GM21381 (cell line): ENCODE data around the gene KAT2A.
A peak's percentile ranks its signal among the peaks of the same experiment; 100 is the strongest.
"Not testable (repeated sequence)": the region's sequence is repeated elsewhere in the genome, so short reads cannot be mapped to it uniquely, and the experiment has no call there.

Experiments
- ATAC-seq: cut with Tn5 transposase; IDR thresholded peaks from one replicate; pipeline ENCODE4 v1.9.1; 2021; ENCODE audit warnings: mild to moderate bottlenecking, moderate library complexity; ENCODE audit not compliant: unreplicated experiment

Gene KAT2A

GRCh38 chr17:42120770-42121769 is at the start of gene KAT2A:
TSS of gene KAT2A (minus strand) at chr17:42121367. CDS start at chr17:42121304, 63 bp downstream.
- ATAC-seq = peak; percentile 81

- ATAC-seq = no peak
Observed at GRCh38 chr17:42169351-42169750, 48.2 kb upstream of the KAT2A start.

DNA sequence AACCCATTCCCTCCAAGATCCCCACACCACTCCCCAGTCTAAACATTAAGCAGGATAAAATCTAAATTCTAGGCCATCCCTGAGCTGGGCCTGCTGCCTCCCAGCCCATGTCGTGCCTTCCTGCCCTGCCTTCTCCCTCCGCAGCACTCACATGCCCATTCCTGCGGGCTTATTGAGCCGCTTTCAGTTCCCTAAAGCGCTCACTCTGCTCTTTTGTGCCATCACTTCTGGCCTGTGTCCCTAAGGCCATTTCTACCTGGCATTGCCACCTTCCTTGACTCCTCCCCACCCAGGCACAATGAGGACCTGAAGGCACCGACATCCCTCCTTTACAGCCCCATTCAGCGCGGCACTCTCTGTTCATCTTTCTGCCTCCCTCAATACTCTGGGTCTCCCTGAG is 46.6 kb upstream of the KAT2A start:
- ATAC-seq = no peak

GRCh38 chr17:42166196-42166763 is 45.1 kb upstream of the KAT2A start:
- ATAC-seq = no peak

DNA sequence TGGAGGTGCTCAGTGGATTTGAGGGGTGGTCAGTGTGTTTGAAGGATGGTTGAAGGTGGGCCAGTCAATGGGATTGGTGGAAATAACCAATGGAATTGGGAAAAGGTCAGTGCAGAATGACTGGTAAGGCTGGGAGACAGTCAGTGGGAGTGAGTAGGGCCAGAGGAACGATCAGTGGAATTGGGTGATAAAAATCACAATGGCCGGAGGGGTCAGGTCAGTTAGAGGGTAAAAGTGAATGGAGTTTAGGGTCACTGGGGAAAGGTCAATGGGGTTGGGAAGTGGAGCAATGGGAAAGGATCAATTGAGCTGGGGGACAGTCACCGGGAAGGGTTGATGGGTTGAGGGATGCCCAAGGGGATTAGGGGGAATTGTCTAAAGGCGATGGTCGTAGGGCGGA is 44.6 kb upstream of the KAT2A start:
- no peak for ATAC-seq

DNA sequence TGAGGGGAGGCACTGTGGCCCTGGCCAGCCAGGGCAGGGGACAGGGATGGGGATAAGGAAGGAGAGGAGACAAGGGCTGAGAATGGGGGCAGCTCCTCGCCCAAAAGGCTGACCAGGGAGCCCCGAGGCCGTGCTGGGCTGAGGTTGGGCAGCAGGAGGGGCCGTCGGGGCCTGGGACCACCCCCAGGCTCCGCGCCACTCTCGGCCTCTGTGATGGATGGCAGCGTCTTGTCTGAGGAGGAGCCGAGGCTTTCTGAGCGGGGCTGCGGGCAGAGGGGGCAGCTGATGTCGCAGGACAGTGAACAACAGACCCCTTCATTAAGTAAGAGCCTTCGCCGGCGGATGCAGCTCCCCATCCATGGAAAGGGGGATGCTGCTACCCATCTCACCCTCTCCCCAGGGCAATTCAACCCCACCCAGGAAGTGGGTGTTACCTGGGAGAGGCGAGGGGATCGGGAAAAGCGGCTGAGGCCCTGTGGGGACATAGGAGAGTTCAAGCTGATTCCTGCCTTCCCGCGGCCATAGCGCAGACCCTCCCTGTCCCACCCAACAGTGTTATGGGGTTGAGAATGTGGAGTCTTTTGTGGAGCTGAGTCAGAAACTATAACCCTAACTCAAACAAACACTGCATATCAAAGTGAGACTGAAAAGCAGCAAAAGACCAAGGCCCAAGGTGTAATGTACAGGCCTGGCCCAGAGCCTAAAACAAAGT is 42.7 kb upstream of the KAT2A start:
- no peak for ATAC-seq

- ATAC-seq = no peak
Observed at GRCh38 chr17:42163113-42163512, 41.9 kb upstream of the KAT2A start.

DNA sequence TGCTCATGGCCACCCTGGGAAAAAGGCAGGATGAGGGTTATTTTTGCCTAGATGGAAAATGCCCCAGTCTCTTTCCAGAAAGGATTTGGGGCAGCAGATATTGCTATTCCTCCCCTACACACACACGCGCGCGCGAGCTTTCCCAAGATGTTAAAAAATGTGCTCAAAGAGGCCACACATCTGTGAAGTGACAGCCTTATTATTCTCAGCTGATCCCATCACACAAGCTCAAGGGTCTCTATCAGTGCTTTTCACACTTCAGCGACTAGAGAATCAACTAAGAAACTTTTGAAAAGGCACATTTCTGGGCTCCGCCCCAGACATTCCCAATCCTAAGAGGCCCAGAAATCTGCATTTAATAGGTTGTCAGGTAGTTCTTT is 39.4 kb upstream of the KAT2A start:
- no peak for ATAC-seq

DNA sequence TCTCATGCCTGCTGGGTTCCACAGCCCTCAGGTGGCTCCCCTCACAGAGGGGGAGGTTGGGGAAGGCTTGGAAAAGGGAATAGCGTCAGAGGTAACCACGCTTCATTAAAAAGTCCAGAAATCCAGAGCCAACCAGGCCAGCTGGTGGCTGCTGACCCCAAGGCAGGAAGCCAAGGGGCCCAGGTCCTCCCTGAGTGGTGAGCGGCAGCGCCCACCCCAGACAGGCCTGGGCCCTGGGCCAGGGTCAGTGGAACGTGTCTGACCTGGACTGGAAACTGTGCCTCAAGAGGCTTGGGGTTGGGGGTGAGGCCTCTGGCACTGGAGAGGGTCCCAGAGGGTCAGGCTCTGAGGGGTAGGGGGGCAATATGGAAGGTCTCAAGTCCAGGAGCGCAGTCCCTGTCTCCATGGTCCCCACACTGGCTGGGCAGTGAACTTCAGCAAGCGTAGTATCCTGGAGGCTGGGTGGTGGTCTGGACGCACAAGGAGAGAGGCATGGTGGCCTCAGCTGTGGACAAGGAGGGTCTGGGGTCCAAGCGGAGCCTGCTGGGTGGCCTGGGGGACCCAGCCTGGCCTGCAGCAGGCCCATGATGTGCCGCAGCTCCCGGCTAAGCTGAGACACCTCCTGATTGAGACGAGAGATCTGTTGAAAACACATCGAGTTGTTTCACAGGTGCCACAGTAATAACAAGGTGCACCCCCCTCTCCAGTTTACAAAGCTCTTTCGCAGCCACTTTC is 38.8 kb upstream of the KAT2A start:
- ATAC-seq = no peak

DNA sequence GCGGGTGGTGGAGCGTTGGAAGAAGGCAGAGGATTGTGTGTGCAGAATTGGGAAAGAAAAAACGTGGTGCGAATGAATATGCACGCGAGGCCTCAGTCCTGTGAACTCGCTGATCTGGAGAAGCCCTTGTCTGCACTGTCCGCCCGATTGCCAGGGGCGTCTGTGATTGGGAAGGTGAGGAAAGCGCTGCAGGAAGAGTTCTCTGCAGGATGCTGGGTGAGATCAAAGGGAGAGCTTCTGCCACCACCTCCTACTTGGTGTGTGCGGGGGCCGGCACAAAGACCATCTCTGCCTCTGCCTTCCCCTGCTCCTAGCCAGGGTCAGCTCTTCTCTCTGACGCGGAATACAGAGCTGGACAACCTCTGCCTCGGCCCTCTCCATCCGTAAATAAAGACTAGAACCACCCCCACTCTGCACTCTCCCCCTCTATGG is 34.5 kb upstream of the KAT2A start:
- ATAC-seq = no peak

GRCh38 chr17:42153919-42154742 is 33.0 kb upstream of the KAT2A start:
- ATAC-seq = peak; percentile 5

DNA sequence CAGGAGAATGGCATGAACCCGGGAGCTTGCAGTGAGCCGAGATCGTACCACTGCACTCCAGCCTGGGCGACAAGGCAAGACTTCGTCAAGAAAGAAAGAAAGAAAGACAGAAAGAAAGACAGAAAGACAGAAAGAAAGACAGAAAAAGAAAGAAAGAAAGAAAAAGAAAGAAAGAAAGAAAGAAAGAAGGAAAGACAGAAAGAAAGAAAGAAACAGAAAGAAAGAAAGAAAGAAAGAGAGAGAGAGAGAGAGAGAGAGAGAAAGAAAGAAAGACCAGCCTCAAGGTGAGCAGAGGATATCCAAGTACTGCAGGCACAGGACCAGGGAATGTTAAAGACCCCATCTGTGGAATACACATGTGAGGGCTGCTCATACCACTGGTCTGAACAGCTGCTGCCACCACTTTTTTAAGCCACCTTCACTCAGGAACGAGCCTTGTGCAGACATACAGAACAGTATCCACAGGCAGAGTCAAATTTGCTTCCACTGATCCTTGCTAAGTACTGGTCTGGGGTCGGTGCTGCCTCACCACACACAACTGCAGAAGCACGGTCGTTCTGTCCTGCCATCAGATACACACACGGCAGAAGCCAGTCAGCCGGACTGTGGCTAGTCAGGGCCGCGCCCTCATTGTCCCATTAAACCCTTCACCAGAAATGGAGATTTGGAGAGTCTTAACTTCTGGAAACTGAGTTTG is 25.9 kb upstream of the KAT2A start:
- ATAC-seq = no peak

- not testable (repeated sequence) for ATAC-seq
Observed at GRCh38 chr17:42143138-42143537, 22.0 kb upstream of the KAT2A start.

GRCh38 chr17:42142371-42142896 is 21.3 kb upstream of the KAT2A start:
- ATAC-seq = no peak

GRCh38 chr17:42141382-42141781 is 20.2 kb upstream of the KAT2A start:
- ATAC-seq = no peak

GRCh38 chr17:42140690-42141089 is 19.5 kb upstream of the KAT2A start:
- not testable (repeated sequence) for ATAC-seq

DNA sequence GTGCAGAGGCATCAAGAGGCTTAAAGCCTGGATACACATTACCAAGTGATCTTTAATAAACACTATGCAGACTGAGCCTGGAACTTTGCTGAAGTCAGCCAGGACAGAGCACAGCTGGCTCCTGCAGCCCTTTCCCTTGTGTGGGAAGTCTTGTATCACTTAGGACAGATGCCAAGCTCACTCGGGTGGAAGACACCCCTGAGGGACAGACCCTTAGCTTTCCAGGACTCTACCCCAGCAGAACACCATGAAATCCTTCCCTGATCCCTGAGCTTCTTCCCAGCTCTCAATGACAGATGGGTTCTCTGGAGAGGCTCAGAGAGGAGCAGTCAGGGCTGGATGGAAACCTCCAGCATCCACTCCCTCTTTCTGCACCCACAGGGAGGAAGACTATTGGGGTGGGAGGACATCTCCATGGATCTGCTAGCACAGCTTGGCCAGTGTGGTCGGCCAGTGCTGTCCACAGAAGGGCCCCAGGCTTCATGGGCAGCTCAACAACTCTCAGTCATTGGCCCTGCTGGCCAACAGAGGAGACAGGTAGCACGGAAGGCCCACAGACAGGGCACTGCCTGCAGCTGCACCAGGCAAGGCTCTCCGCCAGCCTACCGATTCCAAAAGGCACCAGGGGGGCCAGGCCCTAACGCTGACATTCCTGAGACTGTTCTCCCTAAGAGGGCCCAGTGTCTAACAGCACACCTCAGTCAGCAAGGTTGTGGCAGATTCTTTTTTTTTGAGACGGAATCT is 17.8 kb upstream of the KAT2A start:
- ATAC-seq = no peak

GRCh38 chr17:42136654-42137051 is 15.5 kb upstream of the KAT2A start:
- ATAC-seq = no peak
